Small intestine (tissue), 7 donors: Measurements from ENCODE around the gene MCMBP. TPM values are rescaled to one million over a fixed set of nuclear protein-coding genes. Genes with fewer than 3 reads are reported as not detected.
"Not testable (repeated sequence)": the region's sequence is repeated elsewhere in the genome, so short reads cannot be mapped to it uniquely, and the experiment has no call there.

Source experiments
- DNase-seq, 2 donors: peaks; one replicate each; pipeline versions ENCODE4 v3.0.0 to v3.0.0-alpha.2; 2013
- FAIRE-seq: peaks from 2 replicates; lab custom pipeline; 2012; peaks lifted over from hg19 to GRCh38; lab: Jason Lieb, UNC
- H3K27ac ChIP-seq, 3 donors: one replicate each; pipeline ENCODE4 v1.5.1; 2013; ENCODE audit warnings: low read length in 2 of 3, mild to moderate bottlenecking in 2 of 3, control low read depth in 1 of 3, inconsistent platforms in 1 of 3, low read depth in 1 of 3, moderate library complexity in 1 of 3
- H3K27me3 ChIP-seq, 3 donors: one replicate each; pipeline ENCODE4 v1.6.1; 2013; ENCODE audit warnings: low read length in 3 of 3, inconsistent platforms in 1 of 3; ENCODE audit not compliant: control insufficient read depth in 3 of 3, insufficient read depth in 3 of 3
- H3K36me3 ChIP-seq, 3 donors: one replicate each; pipeline ENCODE4 v1.6.1; 2013; ENCODE audit warnings: low read length in 3 of 3, inconsistent platforms in 1 of 3, low read depth in 1 of 3, mild to moderate bottlenecking in 1 of 3, moderate library complexity in 1 of 3; ENCODE audit not compliant: control insufficient read depth in 3 of 3, insufficient read depth in 2 of 3
- H3K4me1 ChIP-seq, 3 donors: one replicate each; pipeline ENCODE4 v1.6.1; 2013; ENCODE audit warnings: low read length in 2 of 3, inconsistent platforms in 1 of 3, low read depth in 1 of 3, mild to moderate bottlenecking in 1 of 3, moderate library complexity in 1 of 3; ENCODE audit not compliant: control insufficient read depth in 3 of 3, insufficient read depth in 2 of 3
- H3K4me3 ChIP-seq, 3 donors: one replicate each; pipeline ENCODE4 v1.5.1; 2013; ENCODE audit warnings: low read length in 3 of 3, control low read depth in 1 of 3, inconsistent platforms in 1 of 3, low read depth in 1 of 3, mild to moderate bottlenecking in 1 of 3, moderate library complexity in 1 of 3
- H3K9me3 ChIP-seq, 2 donors: one replicate each; pipeline ENCODE4 v1.6.1; 2013; ENCODE audit warnings: low read depth in 1 of 2, low read length in 1 of 2; ENCODE audit not compliant: control insufficient read depth in 2 of 2, insufficient read depth in 1 of 2
- WGBS, 3 donors: extraction: QIAGEN DNeasy Blood & Tissue Kit; methylation state at CpG; one replicate each; pipeline ENCODE4 v1.1.7; 2013; 5-methylcytosine and 5-hydroxymethylcytosine counted together
- polyA plus RNA-seq, 4 donors: library from polyadenylated mRNA; stranded (reverse) in 3 of 4; unstranded in 1 of 4; fragments of 200-250 nt in 3 of 4; fragments of 120-200 nt in 1 of 4; gene quantifications; one replicate each; pipeline versions ENCODE4 v1.2.1 to v1.2.3, GENCODE V29; 2013
- donor health status: healthy with polysubstance abuse.
- donor health status: control.
- donor health status: control.
- donor health status: Bipolar disorder and iron deficiency.
- donor health status: healthy.

MCMBP gene
- polyA plus RNA-seq, 4 donors = 21.5 to 37.6 (median 25.8) TPM

DNA sequence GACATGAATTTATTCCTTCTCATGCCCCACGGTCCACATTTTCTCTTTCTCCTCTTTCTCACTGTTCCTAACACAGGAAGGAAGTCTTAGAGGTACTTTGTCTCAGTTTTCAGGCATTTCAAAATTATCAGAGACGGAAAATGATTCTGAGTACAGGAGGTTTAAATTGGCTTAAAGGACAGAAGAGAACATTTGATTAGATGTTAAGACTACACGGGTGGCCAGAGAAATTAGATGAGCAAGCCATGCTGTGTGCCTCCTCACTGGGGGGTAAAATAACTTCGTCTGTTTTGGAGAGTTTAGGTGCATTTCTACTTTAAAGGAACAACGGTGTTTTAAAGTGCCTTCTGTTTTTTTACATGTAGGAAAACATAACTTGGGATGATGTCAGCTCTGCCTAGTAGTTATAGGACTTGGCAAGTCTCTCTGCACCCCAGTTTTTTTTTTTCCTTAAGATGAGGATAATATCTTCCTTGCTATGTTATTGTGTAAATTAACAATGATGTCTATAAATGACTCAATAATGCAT, 66.9 kb downstream of the MCMBP start:
- FAIRE-seq = no peak
- H3K36me3 ChIP-seq = peaks cover 2 to 5% (median 3%) of the 10 kb centered on the region in 3 donors
- H3K27ac ChIP-seq = no peak overlapping the region
- no peaks in the 10 kb centered on the region for H3K9me3 ChIP-seq
- WGBS, 3 donors = 79 to 84% (median 79%) methylated on average over 5 of the region's 5 CpGs
- no peak overlapping the region for H3K4me3 ChIP-seq
- no peaks in the 10 kb centered on the region for H3K4me1 ChIP-seq
- no peak for DNase-seq
- H3K27me3 ChIP-seq = no peaks in the 10 kb centered on the region

DNA sequence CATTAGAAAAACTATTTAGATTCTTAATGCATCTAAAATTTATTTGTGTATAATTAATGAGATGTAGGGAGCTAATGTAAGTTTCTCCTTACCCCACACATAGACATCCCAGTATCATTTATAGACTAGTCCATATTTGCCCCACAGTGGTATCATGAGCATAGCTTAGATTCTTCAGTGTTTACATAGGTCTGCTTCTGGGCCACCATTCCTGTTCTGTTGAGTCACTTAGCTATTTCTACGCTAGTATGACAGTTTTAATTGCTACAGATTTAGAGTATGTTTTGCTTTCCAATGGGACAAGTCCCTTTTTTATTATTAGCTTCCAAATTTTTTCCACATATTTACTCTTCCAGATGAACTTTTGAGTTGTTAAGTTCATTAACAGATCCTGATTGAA, 69.4 kb downstream of the MCMBP start:
- DNase-seq (no peak), FAIRE-seq (no peak)
- H3K4me1 ChIP-seq = no peaks in the 10 kb centered on the region
- H3K27me3 ChIP-seq = no peaks in the 10 kb centered on the region
- H3K36me3 ChIP-seq = peaks cover 2 to 5% (median 3%) of the 10 kb centered on the region in 3 donors
- H3K27ac ChIP-seq = no peak overlapping the region
- 83 to 98% (median 94%) methylated on average over 1 of the region's 1 CpG for WGBS, 3 donors
- no peaks in the 10 kb centered on the region for H3K9me3 ChIP-seq
- no peak overlapping the region for H3K4me3 ChIP-seq

DNA sequence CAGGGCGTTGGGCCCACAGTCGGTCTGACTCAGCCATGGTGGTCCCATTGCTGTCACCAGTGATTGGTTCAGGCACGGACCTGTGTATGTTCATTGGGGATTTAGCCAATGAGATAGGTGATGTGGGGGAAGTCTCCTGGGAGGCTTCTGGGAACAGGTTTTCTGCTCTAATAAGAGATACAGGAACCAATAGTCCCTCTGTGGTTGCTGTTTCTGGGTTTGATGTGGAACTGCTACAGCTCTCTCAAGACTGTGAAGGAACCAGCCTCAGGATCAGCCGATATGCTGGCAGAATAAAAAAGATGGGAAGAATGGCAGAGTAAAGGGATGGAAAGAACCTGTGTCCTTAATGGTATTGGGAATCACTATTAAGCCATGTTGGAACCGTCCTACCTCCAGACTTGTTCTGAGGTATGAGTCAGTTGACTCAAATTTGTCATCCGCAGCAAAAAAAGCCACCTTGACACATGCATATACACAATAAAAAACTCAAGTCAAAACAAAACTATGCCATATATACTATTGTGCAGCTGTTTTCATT, 70.6 kb downstream of the MCMBP start:
- WGBS, 3 donors = 83 to 95% (median 91%) methylated on average over 6 of the region's 6 CpGs
- Histone ChIP-seq H3K4me1 (no peaks in the 10 kb centered on the region), H3K27me3 (no peaks in the 10 kb centered on the region), H3K36me3 (peaks cover 2 to 5% (median 3%) of the 10 kb centered on the region in 3 donors), H3K4me3 (no peak overlapping the region), H3K27ac (no peak overlapping the region), H3K9me3 (no peaks in the 10 kb centered on the region)
- FAIRE-seq = no peak
- DNase-seq = no peak

DNA sequence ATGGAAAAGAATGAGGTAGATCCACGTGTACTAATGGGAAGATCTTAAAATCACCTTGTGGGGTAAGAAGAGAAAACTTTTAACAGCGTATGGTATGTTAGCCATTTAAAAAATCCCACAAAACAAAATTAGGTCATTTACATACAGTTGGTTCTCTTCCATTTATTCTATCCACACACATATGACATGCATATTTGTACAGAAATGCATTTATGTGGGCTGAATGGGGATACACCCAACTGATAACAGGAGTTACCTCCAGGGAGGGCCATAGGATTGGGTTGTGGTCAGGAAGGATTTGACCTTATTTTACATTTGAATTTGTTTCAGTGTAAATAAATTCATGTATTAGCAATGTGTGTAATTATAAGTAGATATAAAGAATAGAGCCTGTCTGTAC, 71.5 kb downstream of the MCMBP start:
- H3K9me3 ChIP-seq = no peaks in the 10 kb centered on the region
- no peak for DNase-seq
- FAIRE-seq = no peak
- peaks cover 3 to 6% (median 5%) of the 10 kb centered on the region in 3 donors for H3K36me3 ChIP-seq
- H3K27ac ChIP-seq = no peak overlapping the region
- H3K4me1 ChIP-seq = no peaks in the 10 kb centered on the region
- H3K4me3 ChIP-seq = no peak overlapping the region
- WGBS, 3 donors = 91 to 97% (median 95%) methylated on average over 2 of the region's 2 CpGs
- no peaks in the 10 kb centered on the region for H3K27me3 ChIP-seq

DNA sequence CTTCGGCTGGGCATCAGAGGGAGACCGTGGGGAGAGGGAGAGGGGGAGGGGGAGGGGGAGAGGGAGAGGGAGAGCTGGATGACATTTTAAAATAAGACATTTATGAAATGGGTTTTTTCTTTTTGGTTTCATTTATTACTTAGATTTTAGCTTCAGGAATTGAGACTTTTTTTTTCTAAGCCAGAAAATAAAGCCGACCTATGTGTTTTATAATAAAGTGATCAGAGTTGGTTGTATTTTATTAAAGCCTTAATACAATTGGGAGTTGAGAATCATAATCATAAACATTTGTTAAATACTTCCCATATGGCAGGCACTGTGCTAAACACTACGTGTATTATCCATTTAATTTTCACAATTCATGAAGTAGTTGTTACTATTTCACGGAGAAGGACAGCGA, 76.6 kb downstream of the MCMBP start:
- Histone ChIP-seq H3K9me3 (no peaks in the 10 kb centered on the region), H3K4me3 (no peak overlapping the region), H3K27me3 (no peaks in the 10 kb centered on the region), H3K27ac (no peak overlapping the region), H3K4me1 (no peaks in the 10 kb centered on the region), H3K36me3 (peaks cover 0 to 3% (median 0%) of the 10 kb centered on the region in 3 donors)
- DNase-seq = no peak
- FAIRE-seq = no peak
- 94 to 99% (median 96%) methylated on average over 6 of the region's 6 CpGs for WGBS, 3 donors

DNA sequence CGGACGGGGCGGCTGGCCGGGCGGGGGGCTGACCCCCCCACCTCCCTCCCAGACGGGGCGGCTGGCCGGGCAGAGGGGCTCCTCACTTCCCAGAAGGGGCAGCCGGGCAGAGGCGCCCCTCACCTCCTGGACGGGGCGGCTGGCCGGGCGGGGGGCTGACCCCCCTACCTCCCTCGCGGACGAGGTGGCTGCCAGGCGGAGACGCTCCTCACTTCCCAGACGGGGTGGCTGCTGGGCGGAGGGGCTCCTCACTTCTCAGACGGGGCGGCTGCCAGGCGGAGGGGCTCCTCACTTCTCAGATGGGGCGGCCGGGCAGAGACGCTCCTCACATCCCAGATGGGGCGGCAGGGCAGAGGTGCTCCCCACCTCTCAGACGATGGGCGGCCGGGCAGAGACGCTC, 77.5 kb downstream of the MCMBP start:
- not testable (repeated sequence) for FAIRE-seq, DNase-seq, H3K9me3 ChIP-seq, H3K4me1 ChIP-seq, H3K27me3 ChIP-seq, H3K36me3 ChIP-seq, H3K4me3 ChIP-seq, H3K27ac ChIP-seq
- WGBS, 3 donors = 97 to 99% (median 97%) methylated on average over 16 to 32 of the region's 32 CpGs

DNA sequence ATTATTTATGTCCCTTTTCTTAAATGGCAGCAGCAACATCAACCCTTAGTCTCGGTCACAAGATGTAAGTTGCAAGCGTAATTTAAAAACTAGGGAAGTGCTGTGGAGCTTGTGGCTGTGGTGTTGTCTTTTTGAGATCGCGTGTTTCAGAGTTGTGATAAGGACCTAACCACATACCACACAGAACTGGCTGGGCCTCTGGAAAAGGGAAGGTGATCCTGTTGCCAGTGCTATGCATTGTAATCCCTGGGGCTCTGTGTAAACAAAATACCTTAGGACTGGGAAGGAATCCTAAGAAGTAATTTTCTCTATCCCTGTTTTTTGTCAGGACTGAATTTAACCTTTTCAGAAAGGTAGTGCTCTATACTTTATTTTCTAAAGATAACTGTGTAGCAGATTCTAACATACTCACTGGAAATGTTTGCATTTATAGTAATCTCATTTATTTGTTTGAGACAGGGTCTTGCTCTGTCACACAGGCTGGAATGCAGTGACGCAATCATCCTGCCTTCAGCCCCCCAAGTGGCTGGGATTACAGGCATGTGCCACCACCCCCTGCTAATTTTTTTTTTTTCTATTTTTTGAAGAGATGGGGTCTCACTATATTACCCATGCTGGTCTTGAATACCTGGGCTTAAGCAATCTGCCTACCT, 86.4 kb downstream of the MCMBP start:
- no peaks in the 10 kb centered on the region for H3K27me3 ChIP-seq
- H3K4me1 ChIP-seq = no peaks in the 10 kb centered on the region
- no peak overlapping the region for H3K4me3 ChIP-seq
- H3K27ac ChIP-seq = no peak overlapping the region
- no peak for FAIRE-seq
- H3K36me3 ChIP-seq = peaks cover 0 to 3% (median 0%) of the 10 kb centered on the region in 3 donors
- DNase-seq = peak in 1 of 2 donors; percentile 15
- H3K9me3 ChIP-seq = no peaks in the 10 kb centered on the region
- 78 to 93% (median 92%) methylated on average over 5 of the region's 5 CpGs for WGBS, 3 donors

DNA sequence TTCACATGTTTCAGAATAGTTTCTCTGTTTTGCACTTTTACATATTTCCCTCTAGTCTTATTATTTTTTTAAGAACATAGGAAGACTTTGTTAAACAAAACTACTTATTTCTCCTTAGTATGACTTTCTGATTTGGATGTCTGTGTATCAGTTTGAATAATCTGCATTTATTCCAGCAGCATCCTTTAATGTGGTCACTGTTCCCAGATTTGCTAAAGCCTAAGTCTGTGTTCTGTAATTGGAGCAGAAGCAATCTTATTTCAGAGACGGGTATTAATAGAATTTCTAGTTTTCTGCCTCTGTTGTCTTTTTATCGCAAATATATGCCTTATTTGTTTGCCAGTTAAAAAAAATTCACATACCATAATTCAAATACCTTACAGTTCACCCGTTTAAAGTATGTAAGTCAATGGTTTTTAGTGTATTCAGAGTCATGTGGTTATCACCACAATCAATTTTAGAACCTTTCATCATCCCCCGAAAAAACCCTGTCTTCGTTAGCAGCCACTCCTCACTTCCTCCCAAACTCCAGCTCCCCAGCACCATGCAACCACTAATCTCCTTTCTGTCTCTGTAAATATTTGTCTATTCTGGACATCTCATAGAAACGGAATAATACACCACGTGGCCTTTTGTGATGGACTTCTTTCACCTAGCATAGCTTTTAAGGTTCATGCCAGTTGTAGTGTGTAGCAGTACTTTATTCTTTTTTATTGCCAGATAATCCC, 88.1 kb downstream of the MCMBP start:
- Histone ChIP-seq H3K4me1 (no peaks in the 10 kb centered on the region), H3K27me3 (no peaks in the 10 kb centered on the region), H3K36me3 (peaks cover 0 to 3% (median 0%) of the 10 kb centered on the region in 3 donors), H3K9me3 (no peaks in the 10 kb centered on the region), H3K27ac (no peak overlapping the region), H3K4me3 (no peak overlapping the region)
- no peak for FAIRE-seq
- 51 to 72% (median 59%) methylated on average over 7 of the region's 7 CpGs for WGBS, 3 donors
- peak in 1 of 2 donors; percentile 6 for DNase-seq
